ENCODE data around the gene STK38L.

Gene STK38L

DNA sequence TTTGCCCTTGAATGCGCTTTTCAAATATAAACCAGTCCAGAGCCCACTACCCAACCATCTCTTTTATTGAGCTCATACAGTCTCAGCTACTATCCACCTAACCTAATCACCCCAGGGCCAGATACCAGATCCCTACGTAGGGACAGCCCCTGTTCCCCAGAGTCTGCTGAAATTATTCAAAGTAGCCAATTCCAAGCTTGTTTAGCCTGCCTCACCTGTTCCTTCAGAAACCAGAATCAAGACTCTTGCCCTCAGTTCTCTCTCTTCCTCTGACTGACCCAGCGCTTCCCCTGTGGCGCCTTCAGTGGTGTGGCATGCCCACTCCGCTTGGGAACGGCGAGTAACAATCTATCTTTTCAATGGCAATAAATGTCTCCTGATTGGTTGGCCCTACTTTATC is 107.4 kb downstream of the STK38L start:
- DNase-seq (ENCODE audit: low read depth) = no peak

DNA sequence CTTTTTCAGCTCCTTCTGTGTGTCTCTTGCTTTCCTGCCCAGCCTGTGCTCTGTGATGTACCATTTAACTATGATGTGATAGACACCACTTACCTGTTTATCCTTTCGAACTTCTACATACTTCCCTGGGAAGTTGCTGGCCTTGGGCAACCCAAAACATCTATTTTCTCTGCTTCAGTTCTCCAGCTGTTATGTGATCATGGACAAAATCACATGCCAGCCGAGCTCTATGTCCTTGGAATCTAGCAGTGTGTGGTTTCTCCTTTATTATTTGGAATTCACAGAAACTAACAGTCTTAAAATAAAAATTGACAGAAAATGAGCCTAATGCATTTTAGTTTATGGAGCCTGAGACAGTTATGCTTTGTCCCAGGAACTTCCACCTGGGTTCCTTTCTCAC is 111.4 kb downstream of the STK38L start:
- no peak for DNase-seq (ENCODE audit: low read depth)

DNA sequence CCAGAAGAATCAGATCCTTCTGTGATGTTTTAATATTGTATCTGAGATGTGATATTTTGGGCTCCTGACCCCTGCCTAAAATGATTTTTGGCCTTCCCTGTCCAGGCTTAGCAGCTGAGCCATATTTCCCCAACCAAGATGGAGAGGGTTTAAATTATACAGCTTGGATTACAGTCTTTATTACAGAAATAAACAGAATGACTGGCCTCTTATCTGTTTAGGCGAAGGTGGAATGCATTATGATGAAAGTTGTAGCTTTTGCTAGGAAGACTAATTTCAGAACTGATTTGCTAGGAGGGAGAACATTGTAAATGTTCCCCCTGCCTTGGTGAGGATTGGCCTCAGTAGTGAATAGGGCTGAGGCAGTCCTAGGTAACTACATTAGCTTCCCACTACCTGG is 111.9 kb downstream of the STK38L start:
- DNase-seq (ENCODE audit: low read depth) = no peak

DNA sequence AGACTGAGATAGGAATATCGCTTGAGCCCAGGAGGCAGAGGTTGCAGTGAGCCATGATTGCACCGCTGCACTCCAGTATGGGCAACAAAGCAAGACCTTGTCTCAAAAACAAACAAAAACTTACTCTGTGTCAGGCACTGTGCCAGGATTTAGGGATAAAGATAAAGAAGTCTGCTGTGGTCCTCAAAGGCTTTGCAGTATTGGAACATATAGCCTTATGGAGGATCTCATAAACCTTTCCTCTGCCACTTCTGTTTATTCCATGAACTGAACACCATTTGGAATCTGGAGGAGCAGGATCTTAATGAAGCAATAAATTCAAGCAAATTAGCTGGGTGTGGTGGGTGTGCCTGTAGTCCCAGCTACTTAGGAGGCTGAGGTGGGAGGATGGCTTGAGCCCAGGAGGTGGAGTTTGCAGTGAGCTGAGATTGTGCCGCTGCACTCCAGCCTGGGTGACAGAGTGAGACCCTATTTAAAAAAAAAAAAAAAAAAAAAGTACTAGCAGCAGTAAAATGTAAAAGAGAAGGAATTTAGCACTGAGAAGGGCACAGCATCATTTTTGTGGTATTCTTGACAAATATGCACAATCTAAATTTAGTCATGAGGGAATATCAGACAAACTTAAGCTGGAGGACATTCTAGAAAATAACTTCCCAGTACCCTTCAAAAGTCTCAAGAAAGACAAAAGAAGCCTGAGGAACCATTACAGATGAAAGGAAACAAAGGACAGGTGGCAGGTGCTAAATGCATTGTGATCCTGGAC is 115.7 kb downstream of the STK38L start:
- no peak for DNase-seq (ENCODE audit: low read depth)

DNA sequence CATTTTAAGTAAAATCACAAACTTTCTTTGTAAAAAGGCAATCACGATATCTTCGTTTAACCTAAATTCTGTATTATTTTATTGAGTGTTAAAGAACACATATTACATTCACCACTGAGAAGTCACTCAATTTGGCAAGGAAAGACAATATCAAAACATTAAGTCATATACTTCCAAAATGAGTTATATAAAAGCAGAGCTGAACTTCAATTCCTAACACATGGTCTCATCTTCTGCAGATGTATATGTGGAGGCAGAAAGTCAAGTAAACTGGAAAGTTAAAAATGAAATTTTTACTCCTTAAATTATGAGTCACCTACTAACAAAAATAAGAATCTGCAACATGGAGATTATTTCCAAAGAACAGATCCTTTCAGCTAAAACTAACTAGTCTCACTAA is 117.3 kb downstream of the STK38L start:
- DNase-seq (ENCODE audit: low read depth) = no peak

DNA sequence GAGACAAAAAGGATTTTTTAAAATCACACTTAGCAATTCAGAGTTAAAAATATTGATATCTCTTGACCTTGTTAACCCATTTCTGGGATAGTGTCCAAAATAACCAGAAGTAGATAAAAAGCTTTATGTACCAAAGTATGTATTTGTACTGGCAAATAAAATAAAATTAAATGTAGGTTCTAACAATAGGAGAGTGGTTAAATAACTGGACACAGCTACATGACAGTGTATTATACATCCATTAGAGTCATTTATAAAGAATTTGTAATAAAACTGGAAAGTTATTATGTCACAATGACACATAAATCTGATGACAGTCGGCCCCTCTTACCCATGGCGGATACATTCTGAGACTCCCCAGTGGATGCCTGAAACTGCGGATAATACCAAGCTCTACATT is 122.5 kb downstream of the STK38L start:
- DNase-seq (ENCODE audit: low read depth) = no peak

DNA sequence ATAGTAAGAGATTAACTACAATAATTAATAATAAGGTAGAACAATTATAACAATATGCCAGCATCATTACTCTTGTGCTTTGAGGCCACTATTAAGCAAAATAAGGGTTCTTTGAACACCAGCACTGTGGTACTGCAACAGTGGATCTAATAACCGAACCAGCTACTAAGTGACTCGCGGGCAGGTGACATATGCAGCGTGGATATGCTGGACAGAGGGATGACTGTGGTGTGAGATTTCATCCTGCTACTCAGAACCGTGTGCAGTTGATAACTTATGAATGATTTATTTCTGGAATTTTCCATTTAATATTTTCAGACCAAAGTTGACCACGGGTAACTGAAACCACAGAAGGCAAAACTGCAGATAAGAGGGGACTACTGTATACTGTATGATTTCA is 123.0 kb downstream of the STK38L start:
- DNase-seq (ENCODE audit: low read depth) = no peak

Data from HS-5 (cell line).